GM12891 (cell line): ENCODE measurements around the gene GFRA1.

ENCODE experiments used
- PAX5 ChIP-seq: IDR thresholded peaks from 2 replicates; pipeline ENCODE4 v1.6.1; 2011; ENCODE audit warnings: low read length, moderate library complexity, mild to moderate bottlenecking; ENCODE audit not compliant: insufficient read depth, severe bottlenecking
- POLR2A ChIP-seq: IDR thresholded peaks from 2 replicates; pipeline ENCODE4 v1.6.1; 2011; ENCODE audit warnings: low read depth, low read length, control low read depth
- POLR2AphosphoS5 ChIP-seq: IDR thresholded peaks from 2 replicates; pipeline ENCODE4 v1.6.1; 2011; ENCODE audit warnings: low read depth, low read length, control low read depth
- POU2F2 ChIP-seq: IDR thresholded peaks from 2 replicates; pipeline ENCODE4 v1.6.1; 2011; ENCODE audit warnings: low read depth, mild to moderate bottlenecking, control low read depth, low read length, moderate library complexity
- SPI1 ChIP-seq: IDR thresholded peaks from 2 replicates; pipeline ENCODE4 v1.6.1; 2011; ENCODE audit warnings: low read depth, low read length, control low read depth
- TAF1 ChIP-seq: IDR thresholded peaks from 2 replicates; pipeline ENCODE4 v1.6.1; 2011; ENCODE audit warnings: low read depth, low read length, control low read depth

DNA sequence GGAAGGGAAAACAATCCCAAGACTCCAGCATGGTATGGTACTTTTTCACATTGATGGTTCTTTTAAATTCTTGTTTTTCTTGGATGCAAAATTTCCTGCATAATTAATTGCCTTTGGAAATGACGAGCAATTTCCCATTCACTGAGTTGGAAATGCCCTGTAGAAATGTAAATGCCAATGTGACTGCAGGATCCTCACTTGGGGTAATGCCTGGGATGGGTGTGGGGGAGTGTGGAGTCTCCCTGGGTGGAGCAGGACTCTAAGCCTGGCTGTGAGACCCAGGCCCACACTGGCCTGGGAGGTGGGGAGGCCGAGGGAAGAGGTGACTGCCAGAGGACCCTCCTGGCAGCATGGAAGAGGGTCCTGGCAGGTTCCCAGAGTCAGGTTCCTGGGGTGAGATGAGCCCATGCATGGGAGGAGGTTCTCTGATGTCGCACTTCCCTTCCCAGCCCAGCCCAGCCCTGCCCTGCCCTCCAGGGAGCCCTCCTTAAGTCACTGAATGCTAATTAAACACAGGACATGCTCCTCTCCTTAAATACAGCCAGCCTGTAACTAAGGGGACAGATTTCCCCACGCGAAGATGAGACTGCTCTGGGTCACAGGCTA, 157.9 kb downstream of the GFRA1 start:
- no peak for TF ChIP-seq POLR2AphosphoS5
- TF ChIP-seq POLR2A, result no peak
- no peak for TF ChIP-seq TAF1
- no peak for TF ChIP-seq SPI1
- no peak for TF ChIP-seq POU2F2
- TF ChIP-seq PAX5, result no peak
